GM04504 (cell line): ENCODE measurements around the gene IQCF5.
"Not testable (repeated sequence)": the region's sequence is repeated elsewhere in the genome, so short reads cannot be mapped to it uniquely, and the experiment has no call there.

ENCODE experiments used
- DNase-seq: peaks from one replicate; pipeline ENCODE4 v3.0.0-alpha.2; 2012; ENCODE audit warnings: low read depth

The IQCF5 gene

DNA sequence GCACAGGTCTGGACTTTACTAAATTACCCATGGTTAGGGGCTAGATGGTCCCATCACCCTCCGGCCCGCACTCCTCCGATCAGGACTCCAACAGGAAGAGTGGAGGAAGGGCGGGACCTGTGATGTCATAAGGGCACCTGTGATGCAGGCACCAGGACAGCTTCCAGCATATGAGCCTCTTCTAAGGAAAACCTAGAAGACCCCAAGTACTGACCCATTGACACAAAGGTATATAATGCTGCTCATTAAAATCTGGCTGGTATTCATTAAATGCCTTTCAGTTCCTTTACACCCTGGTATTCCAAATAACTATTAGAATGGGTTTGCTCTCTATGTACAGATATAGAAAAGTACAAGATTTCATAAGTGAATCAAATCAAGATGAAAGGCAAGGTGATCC, at the start of gene IQCF5:
Gene IQCF5 (minus strand): TSS at position 101 of the 400 bp plus-strand sequence. CDS start 70 bp downstream, at position 31.
- no peak for DNase-seq

DNA sequence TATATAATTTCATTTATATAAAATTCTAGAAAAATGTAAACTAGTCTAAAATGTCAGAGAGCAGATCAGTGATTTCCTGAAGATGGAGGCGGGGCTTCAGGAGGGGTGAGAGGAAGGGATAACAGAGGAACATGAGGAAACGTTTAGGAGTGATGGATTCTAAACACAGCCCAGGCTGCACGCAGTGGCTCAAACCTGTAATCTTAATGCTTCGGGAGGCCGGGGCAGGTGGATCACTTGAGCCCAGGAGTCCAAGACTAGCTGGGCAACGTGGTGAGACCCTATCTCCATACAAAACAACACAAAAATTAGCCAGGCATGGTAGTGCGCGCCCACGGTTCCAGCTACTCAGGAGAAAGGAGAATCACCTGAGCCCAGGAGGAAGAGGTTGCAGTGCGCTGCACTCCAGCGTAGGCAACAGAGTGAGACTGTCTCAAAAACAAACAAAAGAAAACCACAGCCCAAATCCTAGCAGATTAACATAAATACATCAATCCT, 45.7 kb upstream of the IQCF5 start:
- DNase-seq = no peak

- no peak for DNase-seq
These were observed 41.0 kb upstream of the IQCF5 start for GRCh38 chr3:51916418-51916817.

DNA sequence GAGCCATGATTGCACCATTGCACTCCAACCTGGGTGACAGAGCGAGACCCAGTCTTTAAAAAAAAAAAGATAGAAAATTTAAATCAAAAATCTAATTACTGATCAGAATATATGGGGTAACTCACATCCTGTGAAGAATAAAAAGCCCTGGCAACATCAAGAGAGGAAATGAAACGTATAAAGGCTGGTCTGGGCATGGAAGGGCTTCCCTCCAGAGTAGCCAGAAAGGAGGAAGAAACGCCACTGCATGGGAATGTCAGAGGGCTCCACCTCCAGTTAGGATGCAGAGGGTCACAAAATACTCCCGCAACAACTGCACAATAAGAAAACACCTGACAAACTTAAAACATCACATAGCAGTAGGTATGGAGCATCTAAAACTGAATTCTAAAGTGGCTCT, 32.6 kb upstream of the IQCF5 start:
- no peak for DNase-seq

DNA sequence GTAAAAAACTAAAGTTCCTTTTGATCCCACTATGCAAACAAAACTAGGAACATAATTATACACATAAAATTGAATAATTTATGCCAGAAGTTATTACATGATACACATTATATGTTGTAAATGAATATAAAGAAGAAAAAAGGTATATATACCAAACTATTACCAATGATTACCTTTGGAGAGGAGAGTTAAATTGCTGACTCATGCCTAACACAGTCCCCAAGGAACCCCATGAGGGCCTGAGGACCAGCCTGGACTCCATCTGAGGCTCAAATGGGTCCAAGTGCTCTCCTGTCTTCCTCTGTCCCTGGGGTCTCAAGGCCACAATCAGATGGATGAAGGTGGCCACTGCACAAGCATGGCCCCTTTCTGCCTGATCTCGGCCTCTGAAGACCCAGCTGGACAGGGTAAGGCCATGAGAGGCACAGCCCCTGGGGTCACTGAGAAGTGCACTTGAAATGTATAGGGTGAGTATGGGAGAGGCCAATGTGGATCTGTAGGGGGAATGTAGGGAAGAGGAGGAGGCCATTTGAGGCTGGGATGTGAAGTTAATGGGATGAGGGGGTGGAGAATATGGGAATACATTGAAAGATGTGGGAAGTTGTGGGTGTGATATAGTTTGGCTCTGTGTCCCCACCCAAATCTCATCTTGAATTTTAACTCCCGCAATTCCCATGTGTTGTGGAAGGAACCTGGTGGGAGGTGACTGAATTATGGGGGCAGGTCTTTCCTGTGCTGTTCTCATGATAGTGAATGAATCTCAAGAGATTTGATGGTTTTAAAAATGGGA, 28.8 kb upstream of the IQCF5 start:
- no peak for DNase-seq

- not testable (repeated sequence) for DNase-seq
These were observed 27.0 kb upstream of the IQCF5 start for GRCh38 chr3:51902361-51902760.

DNA sequence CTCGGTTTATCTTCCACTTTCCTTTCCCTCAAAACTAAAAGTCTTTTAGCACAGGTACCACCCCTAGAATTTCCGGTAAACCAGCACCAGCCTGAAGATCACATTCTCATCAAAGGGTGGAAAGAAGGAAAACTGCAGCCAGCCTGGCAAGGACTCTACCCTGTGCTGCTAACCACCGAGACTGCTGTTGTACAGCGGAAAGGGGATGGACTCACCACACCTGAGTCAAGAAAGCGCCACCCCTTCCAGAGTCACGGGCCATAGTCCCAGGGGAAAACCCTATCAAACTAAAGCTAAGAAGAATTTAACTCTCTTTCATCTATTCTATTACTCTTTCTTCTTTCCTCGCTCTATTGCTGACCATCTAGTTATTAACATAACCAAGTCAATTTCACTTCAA, 24.6 kb upstream of the IQCF5 start:
- not testable (repeated sequence) for DNase-seq

GRCh38 chr3:51897391-51897790, 22.0 kb upstream of the IQCF5 start:
- DNase-seq = no peak

- DNase-seq = no peak
These were observed 21.4 kb upstream of the IQCF5 start for GRCh38 chr3:51896607-51897305.

GRCh38 chr3:51894939-51895338, 19.5 kb upstream of the IQCF5 start:
- no peak for DNase-seq

GRCh38 chr3:51894391-51894790, 19.0 kb upstream of the IQCF5 start:
- DNase-seq = no peak

- no peak for DNase-seq
These were observed 16.0 kb upstream of the IQCF5 start for GRCh38 chr3:51891242-51892039.

- no peak for DNase-seq
These were observed 13.2 kb upstream of the IQCF5 start for GRCh38 chr3:51888463-51889105.

DNA sequence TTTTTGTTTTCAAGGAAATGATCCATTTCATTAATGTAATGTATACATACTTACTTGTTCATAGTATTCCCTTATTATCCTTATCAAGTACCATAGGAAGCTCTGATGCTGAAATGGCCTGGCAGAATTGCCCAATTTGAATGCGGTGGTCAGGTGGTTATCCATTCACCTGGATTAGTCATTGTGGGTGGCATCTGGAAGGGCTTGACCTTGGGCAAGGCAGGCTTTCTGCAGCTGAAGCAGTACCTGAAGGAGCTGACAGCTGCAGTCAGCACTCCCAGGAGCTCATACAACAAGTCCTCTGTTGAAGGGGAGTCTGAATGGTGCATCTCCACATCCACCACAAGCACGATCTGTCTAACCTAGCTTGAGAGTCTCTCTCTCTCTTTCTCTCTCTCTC, 12.2 kb upstream of the IQCF5 start:
- DNase-seq = no peak

DNA sequence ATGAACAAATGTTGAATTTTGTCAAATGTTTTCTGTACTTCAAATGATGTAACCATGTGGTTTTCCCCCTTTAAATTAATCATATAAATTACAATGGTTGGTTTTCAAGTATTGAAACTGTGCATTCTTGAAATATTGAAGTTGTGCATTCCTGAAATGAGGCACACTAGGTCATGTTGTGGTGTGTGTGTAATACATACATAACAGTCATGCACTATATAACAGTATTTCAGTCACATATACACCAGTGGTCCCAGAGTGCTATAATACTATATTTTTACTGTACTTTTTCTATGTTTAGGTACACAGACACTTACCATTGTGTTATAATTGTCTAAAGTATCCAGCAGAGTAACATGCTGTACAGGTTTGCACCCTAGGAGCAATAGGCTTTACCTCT, 11.0 kb upstream of the IQCF5 start:
- no peak for DNase-seq

DNA sequence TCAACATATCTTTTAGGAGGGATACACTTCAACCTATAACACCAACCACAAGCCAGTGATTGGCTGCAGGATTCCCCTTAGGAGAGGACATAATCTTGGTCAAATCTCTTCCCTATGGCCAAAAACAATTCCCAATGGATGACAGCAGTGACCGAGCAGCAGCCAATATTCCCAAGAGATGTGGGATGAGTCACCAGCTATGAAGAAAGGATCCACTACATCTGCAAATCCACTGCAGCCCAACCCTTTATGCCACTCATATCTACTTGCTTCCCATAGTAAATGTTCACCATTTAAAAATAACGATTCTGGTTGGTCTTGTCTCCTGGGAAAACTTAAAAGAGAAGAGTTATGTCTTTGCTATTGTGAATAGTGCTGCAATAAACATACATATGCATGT, 4.5 kb upstream of the IQCF5 start:
- DNase-seq = no peak

DNA sequence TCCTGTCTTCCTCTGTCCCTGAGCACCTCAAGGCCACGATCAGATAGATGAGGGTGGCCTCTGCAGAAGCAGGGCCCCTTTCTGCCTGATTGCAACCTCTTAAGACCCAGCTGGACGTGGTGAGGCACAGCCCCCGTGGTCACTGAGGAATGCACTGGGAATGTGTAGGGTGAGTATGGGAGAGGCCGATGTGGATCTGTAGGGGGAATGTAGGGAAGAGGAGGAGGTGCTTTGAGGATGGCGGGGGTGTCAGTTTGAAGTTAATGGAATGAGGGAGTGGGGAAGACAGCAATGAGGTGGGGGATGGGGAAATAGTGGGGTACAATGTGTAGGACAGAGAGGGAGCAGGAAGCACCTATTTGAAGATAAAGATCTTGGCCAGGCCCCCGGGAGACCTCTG, 785 bp upstream of the IQCF5 start:
- DNase-seq = no peak

GRCh38 chr3:51874889-51875288, 512 bp downstream of the IQCF5 start:
- DNase-seq = no peak

- no peak for DNase-seq
These were observed 990 bp downstream of the IQCF5 start for GRCh38 chr3:51874411-51874810.

DNA sequence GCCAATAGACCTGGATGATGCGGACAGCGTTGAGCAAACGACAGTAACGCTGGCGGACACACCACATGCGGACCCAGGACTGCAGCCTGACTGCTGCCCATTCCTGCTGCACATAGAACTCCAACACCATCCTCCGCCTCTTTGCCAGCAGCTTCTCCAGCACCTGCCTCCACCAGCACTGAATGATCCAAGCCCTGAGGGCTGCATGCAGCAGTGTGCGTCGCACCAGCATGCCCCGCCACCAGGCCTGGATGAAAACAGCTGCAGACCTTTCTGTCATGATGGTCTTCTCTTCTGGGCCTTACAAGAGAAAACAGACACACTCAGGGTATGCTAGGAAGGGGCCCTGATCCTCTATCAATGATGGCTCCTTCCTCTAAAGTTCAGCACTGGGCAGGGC, 1.5 kb downstream of the IQCF5 start:
- no peak for DNase-seq

- no peak for DNase-seq
These were observed 2.1 kb downstream of the IQCF5 start for GRCh38 chr3:51873253-51873766.

DNA sequence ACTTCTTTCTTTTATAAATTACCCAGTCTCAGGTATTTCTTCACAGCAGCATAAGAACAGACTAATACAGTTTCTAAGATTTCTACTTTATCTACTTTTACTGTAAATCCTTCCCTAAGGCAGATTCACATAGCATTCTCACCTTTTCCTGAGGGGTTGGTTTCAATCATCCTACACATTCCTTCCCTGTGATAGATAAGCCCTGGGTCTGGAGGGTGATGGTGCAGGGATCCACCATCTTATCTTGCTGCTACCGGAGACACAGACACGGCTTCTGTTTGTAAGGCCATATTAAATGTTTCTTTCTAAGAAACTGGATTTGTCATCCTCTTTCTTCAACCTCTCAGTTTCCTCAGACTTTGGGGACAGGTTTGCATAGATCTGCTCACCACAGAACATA, 6.1 kb downstream of the IQCF5 start:
- no peak for DNase-seq
